ENCODE data around the gene RAB31.

The RAB31 gene

GRCh38 chr18:9751371-9752031 is 43.4 kb downstream of the RAB31 start:
- no peak overlapping the region for H3K4me2 ChIP-seq (ENCODE audit: low read length)
- no peaks in the 10 kb centered on the region for H3F3A ChIP-seq (ENCODE audit: insufficient read depth, low read length)
- no peaks in the 10 kb centered on the region for H3K36me3 ChIP-seq (ENCODE audit: insufficient read depth, low read length)
- H3K4me1 ChIP-seq (ENCODE audit: insufficient read depth, low read length, severe bottlenecking), result no peaks in the 10 kb centered on the region
- no peaks in the 10 kb centered on the region; the same call in 1 of the 2 replicates for H3K27me3 ChIP-seq (ENCODE audit: insufficient read depth, low read length)
- H3K9me3 ChIP-seq (ENCODE audit: low read length), result no peaks in the 10 kb centered on the region
- no peaks in the 10 kb centered on the region for H3K79me2 ChIP-seq (ENCODE audit: insufficient read depth, low read length)
- no peak overlapping the region for H2AFZ ChIP-seq (ENCODE audit: low read length)
- no peak overlapping the region for H3K9ac ChIP-seq (ENCODE audit: low read length)
- no peak overlapping the region for H3K4me3 ChIP-seq (ENCODE audit: low read depth, low read length, poor library complexity, severe bottlenecking)
- no peak overlapping the region for H3K27ac ChIP-seq (ENCODE audit: low read depth, low read length, poor library complexity, severe bottlenecking)
- no peaks in the 10 kb centered on the region for H3K9me2 ChIP-seq (ENCODE audit: low read depth, low read length)
- no peaks in the 10 kb centered on the region for H4K20me1 ChIP-seq (ENCODE audit: insufficient read depth, low read length)
- TF ChIP-seq CTCF (IDR thresholded peaks at IDR 0.05; ENCODE audit: low read length) (no peak), EZH2 (IDR thresholded peaks at IDR 0.05; ENCODE audit: borderline replicate concordance, low read length) (no peak)

GRCh38 chr18:9753846-9754245 is 45.7 kb downstream of the RAB31 start:
- Histone ChIP-seq H3K9ac (ENCODE audit: low read length) (no peak overlapping the region), H3K27me3 (ENCODE audit: insufficient read depth, low read length) (no peaks in the 10 kb centered on the region; the same call in 1 of the 2 replicates), H3K4me2 (ENCODE audit: low read length) (no peak overlapping the region), H3K4me3 (ENCODE audit: low read depth, low read length, poor library complexity, severe bottlenecking) (no peak overlapping the region), H3K79me2 (ENCODE audit: insufficient read depth, low read length) (no peaks in the 10 kb centered on the region), H3K27ac (ENCODE audit: low read depth, low read length, poor library complexity, severe bottlenecking) (no peak overlapping the region), H3F3A (ENCODE audit: insufficient read depth, low read length) (no peaks in the 10 kb centered on the region), H3K9me2 (ENCODE audit: low read depth, low read length) (no peaks in the 10 kb centered on the region), H3K9me3 (ENCODE audit: low read length) (no peaks in the 10 kb centered on the region), H3K4me1 (ENCODE audit: insufficient read depth, low read length, severe bottlenecking) (no peaks in the 10 kb centered on the region), H2AFZ (ENCODE audit: low read length) (no peak overlapping the region), H3K36me3 (ENCODE audit: insufficient read depth, low read length) (no peaks in the 10 kb centered on the region), H4K20me1 (ENCODE audit: insufficient read depth, low read length) (no peaks in the 10 kb centered on the region)
- no peak for TF ChIP-seq CTCF (IDR thresholded peaks at IDR 0.05; ENCODE audit: low read length)
- TF ChIP-seq EZH2 (IDR thresholded peaks at IDR 0.05; ENCODE audit: borderline replicate concordance, low read length), result no peak

GRCh38 chr18:9755110-9755509 is 47.0 kb downstream of the RAB31 start:
- Histone ChIP-seq H3K9ac (ENCODE audit: low read length) (no peak overlapping the region), H4K20me1 (ENCODE audit: insufficient read depth, low read length) (no peaks in the 10 kb centered on the region), H3K36me3 (ENCODE audit: insufficient read depth, low read length) (no peaks in the 10 kb centered on the region), H3K4me2 (ENCODE audit: low read length) (no peak overlapping the region), H3K27ac (ENCODE audit: low read depth, low read length, poor library complexity, severe bottlenecking) (no peak overlapping the region), H3K27me3 (ENCODE audit: insufficient read depth, low read length) (no peaks in the 10 kb centered on the region; the same call in 1 of the 2 replicates), H3K4me3 (ENCODE audit: low read depth, low read length, poor library complexity, severe bottlenecking) (no peak overlapping the region), H3F3A (ENCODE audit: insufficient read depth, low read length) (no peaks in the 10 kb centered on the region), H3K9me3 (ENCODE audit: low read length) (no peaks in the 10 kb centered on the region), H3K79me2 (ENCODE audit: insufficient read depth, low read length) (no peaks in the 10 kb centered on the region), H3K9me2 (ENCODE audit: low read depth, low read length) (no peaks in the 10 kb centered on the region), H3K4me1 (ENCODE audit: insufficient read depth, low read length, severe bottlenecking) (no peaks in the 10 kb centered on the region), H2AFZ (ENCODE audit: low read length) (no peak overlapping the region)
- TF ChIP-seq CTCF (IDR thresholded peaks at IDR 0.05; ENCODE audit: low read length), result no peak
- TF ChIP-seq EZH2 (IDR thresholded peaks at IDR 0.05; ENCODE audit: borderline replicate concordance, low read length), result no peak
